MG63 (cell line): ENCODE data around the gene DCLK1. TPM values are rescaled to one million over a fixed set of nuclear protein-coding genes. Genes with fewer than 3 reads are reported as not detected.
"Not testable (repeated sequence)": the region's sequence is repeated elsewhere in the genome, so short reads cannot be mapped to it uniquely, and the experiment has no call there.

Experiments
- DNase-seq: peaks from one replicate; pipeline ENCODE4 v3.0.0-alpha.2; 2020
- H3K27me3 ChIP-seq: fragments of 250-450 bp; sonication (Bioruptor Pico); 2 replicates; pipeline ENCODE4 v1.5.1; 2020; ENCODE audit warnings: mild to moderate bottlenecking, moderate library complexity
- H3K36me3 ChIP-seq: fragments of 250-450 bp; sonication (Bioruptor Pico); 2 replicates; pipeline ENCODE4 v1.5.1; 2020; ENCODE audit warnings: mild to moderate bottlenecking, moderate library complexity
- H3K4me3 ChIP-seq: fragments of 250-450 bp; sonication (Bioruptor Pico); 2 replicates; pipeline ENCODE4 v1.5.1; 2020; ENCODE audit warnings: mild to moderate bottlenecking, moderate library complexity
- H3K9me3 ChIP-seq: fragments of 250-450 bp; sonication (Bioruptor Pico); 2 replicates; pipeline ENCODE4 v1.5.1; 2020; ENCODE audit warnings: mild to moderate bottlenecking, moderate library complexity
- total RNA-seq: library from RNA; depleted of rRNA; stranded (reverse); fragments of >200 nt; shearing (Covaris generic); gene quantifications from 2 replicates; pipeline ENCODE4 v1.2.3, GENCODE V29; 2014; ENCODE audit warnings: low replicate concordance

DCLK1 gene
- total RNA-seq, 1 experiment from 2014 or later = 7.0 TPM

DNA sequence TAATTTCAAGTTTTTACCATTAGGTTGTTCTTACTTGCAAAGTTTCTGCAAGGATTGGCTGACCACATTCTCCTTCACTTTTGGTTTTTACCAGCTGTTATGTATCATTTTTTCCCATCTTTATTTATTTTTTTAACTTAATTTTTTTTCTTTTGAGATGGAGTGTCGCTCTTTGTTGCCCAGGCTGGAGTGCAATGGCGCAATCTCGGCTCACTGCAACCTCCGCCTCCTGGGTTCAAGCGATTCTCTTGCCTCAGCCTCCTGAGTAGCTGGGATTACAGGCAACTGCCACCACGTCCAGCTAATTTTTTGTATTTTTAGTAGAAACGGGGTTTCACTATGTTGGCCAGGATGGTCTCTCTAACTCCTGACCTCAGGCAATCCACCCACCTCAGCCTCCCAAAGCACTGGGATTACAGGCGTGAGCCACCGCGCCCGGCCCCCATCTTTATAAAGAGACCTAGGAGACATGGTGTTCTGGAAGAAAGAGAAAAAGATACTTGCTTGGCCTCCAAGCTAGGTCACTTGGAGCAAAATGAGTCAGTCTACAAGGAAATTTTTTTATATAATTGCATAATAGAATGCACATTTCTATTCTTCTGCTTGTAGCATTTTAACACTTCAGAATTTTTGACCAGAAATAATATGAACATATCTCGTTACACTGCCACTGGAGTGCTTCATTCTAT is 60.5 kb downstream of the DCLK1 start:
- H3K4me3 ChIP-seq, H3K36me3 ChIP-seq, H3K9me3 ChIP-seq, H3K27me3 ChIP-seq, DNase-seq: not testable (repeated sequence)

DNA sequence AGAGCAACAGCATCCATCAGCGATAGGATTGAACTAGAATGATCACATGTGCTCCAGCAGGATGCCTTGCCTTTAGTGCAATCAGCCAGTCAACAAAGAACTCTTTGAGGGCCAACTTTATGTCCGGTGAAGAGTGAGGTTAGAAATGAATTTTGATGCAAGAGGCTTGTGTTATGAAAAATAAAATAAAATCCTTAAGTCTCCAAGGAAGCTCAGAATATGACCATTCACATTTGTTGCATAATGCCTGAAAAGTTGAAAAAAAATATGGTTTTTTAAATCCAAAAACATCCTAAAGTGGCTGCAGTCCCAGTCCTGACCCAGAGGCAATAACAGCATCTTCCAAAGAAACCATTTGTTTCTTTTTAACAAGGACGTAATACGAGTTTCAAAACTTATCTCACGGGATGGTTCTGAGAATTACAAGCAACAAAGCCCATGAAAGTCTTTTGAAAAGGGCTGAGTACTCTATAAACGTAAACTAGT is 61.3 kb downstream of the DCLK1 start:
- H3K4me3 ChIP-seq = no peak overlapping the region
- no peaks in the 10 kb centered on the region for H3K36me3 ChIP-seq
- no peaks in the 10 kb centered on the region for H3K9me3 ChIP-seq
- no peaks in the 10 kb centered on the region for H3K27me3 ChIP-seq
- DNase-seq = no peak

DNA sequence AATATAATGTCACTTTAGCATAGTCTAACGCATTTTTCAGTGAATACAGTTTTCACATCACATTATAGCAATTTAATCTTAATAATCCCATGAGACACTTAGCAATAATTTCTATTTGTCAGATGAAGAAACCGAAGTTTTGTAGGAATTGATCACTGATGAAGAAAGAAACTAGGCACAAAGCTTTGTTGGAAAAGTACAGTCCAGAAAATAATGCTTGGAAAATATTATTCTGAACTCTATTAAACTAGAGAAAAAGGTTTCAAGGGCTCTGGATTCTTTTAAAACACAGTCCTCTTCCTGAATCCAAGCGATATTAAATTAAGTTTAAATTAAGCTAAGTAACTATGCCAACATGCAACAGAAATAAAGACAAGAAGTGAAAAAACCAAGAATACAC is 62.2 kb downstream of the DCLK1 start:
- Histone ChIP-seq H3K4me3 (no peak overlapping the region), H3K36me3 (no peaks in the 10 kb centered on the region), H3K9me3 (no peaks in the 10 kb centered on the region), H3K27me3 (no peaks in the 10 kb centered on the region)
- DNase-seq = no peak

DNA sequence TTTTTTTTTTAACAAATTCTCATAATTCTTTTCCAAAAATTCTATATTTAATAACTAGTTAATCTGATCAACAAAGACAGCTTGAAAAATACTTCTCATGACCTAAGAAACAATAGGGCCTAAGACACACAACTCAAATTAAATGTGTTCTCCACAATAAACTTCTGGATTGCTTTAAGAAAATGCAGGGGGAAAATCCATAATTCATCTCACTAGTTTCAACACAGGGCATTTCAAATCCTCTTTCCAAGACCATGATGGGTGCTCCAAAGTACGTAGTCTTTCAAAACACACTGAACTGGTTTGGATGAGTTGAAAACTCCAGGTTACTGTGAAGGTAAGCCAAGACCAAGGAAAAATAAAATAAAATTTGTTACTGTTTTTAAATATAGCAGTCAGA is 62.6 kb downstream of the DCLK1 start:
- no peaks in the 10 kb centered on the region for H3K36me3 ChIP-seq

DNA sequence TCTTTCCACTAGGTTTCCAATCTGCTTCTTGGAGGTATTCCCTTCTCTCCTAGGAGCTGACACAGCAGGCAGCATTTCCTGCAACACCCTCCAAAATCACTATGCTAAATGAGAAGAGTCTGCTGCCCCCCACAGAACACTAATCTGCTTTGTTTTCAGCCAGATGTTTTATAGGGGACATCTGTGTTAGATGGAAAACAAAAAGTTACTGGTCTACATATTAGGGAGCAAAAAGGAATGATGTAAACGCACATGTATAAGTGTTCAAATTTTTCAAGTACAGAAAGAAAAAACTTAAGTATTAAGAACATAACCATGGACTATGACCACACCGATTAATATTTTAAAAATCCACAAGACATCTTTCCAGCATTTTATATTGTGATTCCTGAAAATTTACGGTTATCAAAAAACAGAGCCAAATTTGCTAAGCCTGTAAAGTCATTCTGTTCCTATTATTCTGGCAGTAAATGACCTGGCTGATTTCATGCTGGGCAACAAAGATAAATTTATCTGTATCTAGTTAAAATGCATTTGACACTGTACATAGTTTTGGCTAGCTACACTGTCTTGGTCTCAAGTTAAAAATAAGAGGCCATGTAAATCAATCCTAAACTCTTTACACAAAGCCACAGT is 63.3 kb downstream of the DCLK1 start:
- Histone ChIP-seq H3K4me3 (no peak overlapping the region), H3K9me3 (no peaks in the 10 kb centered on the region), H3K36me3 (no peaks in the 10 kb centered on the region), H3K27me3 (no peaks in the 10 kb centered on the region)
- DNase-seq = no peak

More for the DNA sequence above, 62.6 kb downstream of the DCLK1 start:
- H3K9me3 ChIP-seq = no peaks in the 10 kb centered on the region
- no peak overlapping the region for H3K4me3 ChIP-seq
- H3K27me3 ChIP-seq = no peaks in the 10 kb centered on the region
- DNase-seq = no peak

DNA sequence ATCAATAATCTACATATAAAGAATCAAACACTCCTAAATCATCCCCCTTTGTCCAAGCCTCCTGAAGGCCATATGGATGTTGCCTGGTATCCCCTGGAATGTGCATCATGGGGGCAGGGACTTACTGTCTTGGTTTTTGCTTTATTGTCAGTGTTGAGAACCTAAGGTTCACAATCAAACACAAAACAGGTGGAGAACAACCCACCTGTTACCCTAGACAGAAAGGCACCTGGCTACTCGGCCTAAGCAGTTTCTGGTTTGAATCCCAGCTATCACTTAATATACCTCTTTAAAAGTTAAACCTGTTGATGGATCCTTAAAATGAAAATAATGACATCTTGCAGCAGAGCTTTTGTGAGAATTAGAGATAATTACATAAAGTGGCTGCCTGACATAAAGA is 68.9 kb downstream of the DCLK1 start:
- Histone ChIP-seq H3K9me3 (no peaks in the 10 kb centered on the region), H3K36me3 (no peaks in the 10 kb centered on the region), H3K27me3 (no peaks in the 10 kb centered on the region), H3K4me3 (no peak overlapping the region)
- no peak for DNase-seq

DNA sequence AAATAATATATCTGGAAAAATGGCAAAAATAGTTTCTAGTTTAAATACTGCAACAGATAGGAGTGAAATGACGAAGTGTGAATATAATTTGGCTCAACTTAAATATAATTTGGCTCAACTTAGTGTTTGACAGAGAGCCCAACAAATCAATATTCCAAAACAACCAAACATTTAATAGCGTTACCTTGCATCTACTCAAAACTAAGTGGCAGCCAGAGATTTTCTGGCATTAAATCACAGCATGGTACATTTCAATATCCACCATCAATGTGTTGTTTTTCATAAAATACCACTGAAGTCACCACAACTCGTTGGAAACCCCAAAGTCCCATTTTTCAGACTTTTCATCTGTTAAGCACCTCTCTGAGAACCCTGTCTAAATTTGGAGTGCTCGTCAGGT is 69.6 kb downstream of the DCLK1 start:
- no peak for DNase-seq
- Histone ChIP-seq H3K27me3 (no peaks in the 10 kb centered on the region), H3K9me3 (no peaks in the 10 kb centered on the region), H3K4me3 (no peak overlapping the region), H3K36me3 (no peaks in the 10 kb centered on the region)

DNA sequence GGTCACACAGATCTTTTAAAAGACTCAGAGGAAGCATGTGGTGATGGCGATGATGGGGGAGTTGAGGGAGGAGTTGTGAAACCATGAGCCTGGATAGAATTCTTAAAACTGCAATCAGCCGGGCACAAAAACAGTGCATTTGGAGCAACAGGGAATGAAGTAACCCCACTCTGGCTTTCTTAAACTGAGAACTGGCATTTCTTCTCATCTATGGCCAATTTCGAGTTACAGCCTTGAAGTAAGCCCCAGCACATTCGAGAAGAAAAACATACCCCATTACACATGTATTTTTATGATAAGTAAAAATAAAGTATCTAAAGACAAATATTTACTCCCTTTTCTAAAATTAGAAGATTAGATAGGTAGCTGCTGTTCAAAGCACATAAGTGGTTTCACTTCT is 70.1 kb downstream of the DCLK1 start:
- H3K9me3 ChIP-seq = no peaks in the 10 kb centered on the region
- H3K4me3 ChIP-seq = no peak overlapping the region
- H3K27me3 ChIP-seq = no peaks in the 10 kb centered on the region
- no peaks in the 10 kb centered on the region for H3K36me3 ChIP-seq
- no peak for DNase-seq

DNA sequence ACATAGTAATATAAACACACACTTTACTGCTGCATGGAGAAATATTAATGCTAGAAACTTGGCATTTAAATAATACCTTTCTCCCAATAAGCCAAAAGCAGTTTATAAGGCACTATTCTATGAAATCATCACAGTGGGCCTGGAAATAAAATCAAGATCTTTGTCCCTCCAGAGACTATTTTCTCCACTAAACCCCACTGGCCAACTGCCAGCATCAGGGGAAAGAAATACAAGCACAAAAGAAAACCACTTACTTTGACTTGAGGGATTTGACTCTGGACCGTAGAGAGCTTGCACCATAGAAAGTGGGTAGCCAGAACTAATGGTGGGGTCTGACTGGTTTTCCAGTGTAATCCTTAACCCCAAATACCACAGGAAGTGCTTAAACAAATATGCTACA is 71.9 kb downstream of the DCLK1 start:
- no peak for DNase-seq
- H3K36me3 ChIP-seq = no peaks in the 10 kb centered on the region

DNA sequence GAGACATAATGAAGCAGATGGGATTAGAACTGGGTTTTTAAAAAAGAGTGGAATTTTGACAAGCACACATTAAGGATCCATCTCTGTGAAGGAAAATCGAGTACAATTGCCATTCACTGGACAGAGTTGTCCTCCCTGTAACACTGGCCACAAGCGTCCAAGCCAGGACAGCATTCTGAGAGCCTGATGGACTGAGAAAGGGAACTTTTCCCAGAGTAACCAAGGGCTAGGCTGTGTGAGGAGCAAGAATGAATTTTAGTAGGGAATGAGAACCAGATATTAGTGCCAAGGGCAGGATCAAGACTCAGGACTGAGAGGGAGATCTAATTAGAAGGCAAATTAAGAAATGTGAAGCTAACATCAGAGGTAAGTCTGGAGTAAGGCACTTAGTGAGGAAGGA is 73.1 kb downstream of the DCLK1 start:
- DNase-seq = no peak
- no peaks in the 10 kb centered on the region for H3K27me3 ChIP-seq
- H3K36me3 ChIP-seq = no peaks in the 10 kb centered on the region

More for the DNA sequence above, 71.9 kb downstream of the DCLK1 start:
- Histone ChIP-seq H3K4me3 (no peak overlapping the region), H3K27me3 (no peaks in the 10 kb centered on the region), H3K9me3 (no peaks in the 10 kb centered on the region)

DNA sequence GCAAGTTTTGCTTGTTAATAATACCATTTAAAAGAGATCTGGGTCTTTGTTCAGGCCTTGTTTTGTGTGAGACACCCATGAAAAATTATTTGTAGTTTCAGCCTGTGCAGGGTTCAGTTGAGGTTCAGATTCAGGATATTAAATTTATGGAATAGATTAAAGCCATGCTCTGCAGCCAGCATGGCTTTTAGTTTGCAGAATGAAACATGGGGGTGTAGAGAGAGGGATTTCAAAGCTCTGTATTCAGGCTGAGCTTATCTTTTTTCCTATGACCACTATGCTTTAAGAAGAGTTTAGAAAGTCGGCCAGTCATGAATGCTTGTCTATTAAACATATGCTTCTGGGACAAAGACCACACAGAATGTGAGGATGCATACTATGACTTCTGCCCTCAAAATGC is 73.6 kb downstream of the DCLK1 start:
- DNase-seq = no peak
- Histone ChIP-seq H3K4me3 (no peak overlapping the region), H3K36me3 (no peaks in the 10 kb centered on the region), H3K27me3 (no peaks in the 10 kb centered on the region), H3K9me3 (no peaks in the 10 kb centered on the region)

More for the DNA sequence above, 73.1 kb downstream of the DCLK1 start:
- no peaks in the 10 kb centered on the region for H3K9me3 ChIP-seq
- no peak overlapping the region for H3K4me3 ChIP-seq

DNA sequence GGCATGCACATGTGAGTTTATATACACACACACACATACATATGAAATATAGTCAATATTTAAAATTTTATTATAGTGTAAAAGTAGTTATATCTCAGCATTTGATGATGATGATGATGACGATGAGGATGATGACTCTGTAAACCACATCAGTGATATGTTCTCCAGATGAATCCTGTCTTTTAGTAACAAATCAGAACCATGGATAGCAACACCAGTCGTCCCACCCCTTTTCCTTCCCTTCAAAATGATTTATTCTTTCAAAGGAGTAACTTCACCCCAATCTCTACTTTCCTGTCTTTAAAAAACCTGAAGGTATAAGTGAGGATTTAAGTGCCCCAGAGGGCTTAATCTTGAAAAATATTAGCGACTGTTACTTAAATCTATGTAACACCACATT is 74.1 kb downstream of the DCLK1 start:
- no peaks in the 10 kb centered on the region for H3K36me3 ChIP-seq

DNA sequence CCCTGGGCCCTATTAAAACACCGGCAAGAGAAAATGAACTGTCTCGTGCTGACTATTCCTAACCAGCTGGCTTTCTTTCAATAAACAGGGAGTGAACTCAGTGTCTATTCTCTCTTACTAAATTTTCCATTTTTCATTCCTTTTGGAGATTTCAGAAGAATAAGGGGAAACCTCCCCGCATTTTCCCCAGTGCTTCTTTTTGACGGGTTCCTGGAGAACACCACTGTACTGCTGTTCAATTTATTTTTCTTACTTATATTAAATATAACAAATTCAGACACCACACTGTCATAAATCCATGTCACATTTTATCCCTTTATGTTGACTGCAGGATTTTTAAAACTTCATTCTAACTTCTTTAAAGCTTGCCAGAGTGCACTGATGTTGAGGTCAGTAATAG is 75.8 kb downstream of the DCLK1 start:
- Histone ChIP-seq H3K36me3 (no peaks in the 10 kb centered on the region), H3K9me3 (no peaks in the 10 kb centered on the region), H3K4me3 (no peak overlapping the region), H3K27me3 (no peaks in the 10 kb centered on the region)
- no peak for DNase-seq

More for the DNA sequence above, 74.1 kb downstream of the DCLK1 start:
- Histone ChIP-seq H3K4me3 (no peak overlapping the region), H3K27me3 (no peaks in the 10 kb centered on the region), H3K9me3 (no peaks in the 10 kb centered on the region)
- no peak for DNase-seq

DNA sequence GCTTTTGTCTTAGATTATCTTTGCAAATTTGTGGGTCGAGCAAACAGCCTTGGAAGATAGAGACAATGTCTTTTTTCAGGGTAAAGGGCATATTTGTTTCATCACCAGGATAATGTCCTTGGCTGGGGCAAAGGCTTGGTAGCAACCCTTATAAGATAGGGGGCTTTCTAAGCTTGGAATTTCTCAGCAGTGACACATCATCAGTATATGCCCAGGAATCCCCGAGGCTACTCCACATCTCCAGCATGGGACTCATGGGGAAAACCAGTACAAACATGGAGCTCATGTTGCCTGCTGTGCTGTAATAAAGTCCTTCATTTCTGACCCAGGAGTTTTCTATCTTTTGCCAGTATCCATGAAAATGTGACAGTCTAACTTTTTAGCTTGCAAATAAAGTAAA is 77.1 kb downstream of the DCLK1 start:
- Histone ChIP-seq H3K4me3 (no peak overlapping the region), H3K36me3 (no peaks in the 10 kb centered on the region), H3K27me3 (no peaks in the 10 kb centered on the region), H3K9me3 (no peaks in the 10 kb centered on the region)
- DNase-seq = no peak

DNA sequence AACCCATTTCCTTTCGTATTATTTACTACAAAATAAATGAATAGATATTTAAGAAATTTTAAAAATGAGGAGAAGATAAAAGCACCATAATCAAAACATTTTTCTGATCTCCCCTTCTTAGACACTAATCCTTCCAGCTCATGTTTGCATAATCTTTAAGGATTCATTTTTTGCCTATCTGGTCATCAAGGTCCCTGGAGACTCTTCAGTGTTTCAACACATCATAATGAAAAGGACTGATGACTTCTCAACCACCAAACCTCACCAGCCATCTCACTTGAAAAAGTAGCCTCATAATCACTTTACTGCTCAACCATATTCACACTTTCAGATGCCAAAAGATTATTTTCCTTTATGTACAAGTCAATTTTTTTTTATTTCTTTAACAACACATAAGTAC is 80.1 kb downstream of the DCLK1 start:
- DNase-seq = no peak
- Histone ChIP-seq H3K36me3 (no peaks in the 10 kb centered on the region), H3K9me3 (no peaks in the 10 kb centered on the region), H3K4me3 (no peak overlapping the region), H3K27me3 (no peaks in the 10 kb centered on the region)

DNA sequence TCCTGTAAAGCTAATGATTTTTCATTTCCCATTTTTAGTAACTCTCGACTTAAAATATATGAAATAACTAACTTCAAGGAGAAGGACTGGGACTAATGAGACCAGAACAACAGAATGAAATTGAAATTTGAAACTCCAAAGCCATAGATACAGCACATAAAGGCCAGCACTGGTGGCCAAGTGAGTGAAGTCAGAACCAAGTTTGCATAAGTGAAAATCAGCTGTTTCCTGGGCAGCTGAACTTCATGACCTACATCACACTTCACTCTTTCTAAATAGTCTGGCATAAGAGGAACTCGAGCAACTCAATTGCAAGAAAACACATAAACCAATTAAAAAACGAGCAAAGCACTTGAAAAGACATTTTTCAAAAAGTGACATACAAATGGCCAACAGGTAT is 84.5 kb downstream of the DCLK1 start:
- no peak overlapping the region for H3K4me3 ChIP-seq
- H3K36me3 ChIP-seq = no peaks in the 10 kb centered on the region
- no peaks in the 10 kb centered on the region for H3K9me3 ChIP-seq
- no peak for DNase-seq
- H3K27me3 ChIP-seq = no peaks in the 10 kb centered on the region

DNA sequence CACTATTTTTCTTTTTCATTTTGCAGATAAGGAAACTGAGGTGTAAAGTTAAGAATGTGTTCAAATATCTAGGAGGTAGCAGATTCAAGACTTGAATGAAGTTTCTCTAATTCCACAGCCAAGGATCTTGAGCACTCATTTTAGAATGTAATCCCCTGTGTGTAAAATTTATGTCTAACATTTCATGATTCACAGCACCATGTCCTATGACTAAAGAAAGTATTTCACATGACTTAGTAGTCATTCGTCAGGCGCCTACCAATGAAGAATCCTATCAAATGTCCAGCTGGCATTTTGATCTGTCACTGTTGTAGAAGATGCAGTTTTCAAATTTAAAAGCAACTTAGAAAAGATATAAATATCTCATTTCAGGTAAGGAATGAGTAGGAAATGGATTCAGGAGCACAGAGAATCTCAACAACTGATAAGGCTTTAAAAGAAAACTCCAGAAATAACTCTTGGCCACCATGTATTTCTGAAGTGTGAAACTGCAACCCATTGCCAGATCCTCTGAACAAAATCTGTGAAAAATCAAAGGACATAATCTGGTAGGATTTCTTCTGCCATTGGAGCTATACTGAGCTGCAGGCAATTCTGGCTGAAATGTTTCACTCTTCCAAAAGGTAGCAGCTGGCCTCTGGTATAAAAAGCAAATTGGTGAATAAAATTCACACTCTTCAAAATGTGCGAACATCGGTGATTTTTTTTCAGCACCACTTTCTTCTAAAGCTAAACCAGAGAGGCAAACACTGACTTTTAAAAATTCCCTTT is 92.2 kb downstream of the DCLK1 start:
- DNase-seq = no peak
- no peak overlapping the region for H3K4me3 ChIP-seq
- no peaks in the 10 kb centered on the region for H3K9me3 ChIP-seq
- H3K36me3 ChIP-seq = no peaks in the 10 kb centered on the region
- no peaks in the 10 kb centered on the region for H3K27me3 ChIP-seq
